ENCODE results near the gene THSD8.
A peak's percentile ranks its signal among the peaks of the same experiment; 100 is the strongest.

The THSD8 gene

DNA sequence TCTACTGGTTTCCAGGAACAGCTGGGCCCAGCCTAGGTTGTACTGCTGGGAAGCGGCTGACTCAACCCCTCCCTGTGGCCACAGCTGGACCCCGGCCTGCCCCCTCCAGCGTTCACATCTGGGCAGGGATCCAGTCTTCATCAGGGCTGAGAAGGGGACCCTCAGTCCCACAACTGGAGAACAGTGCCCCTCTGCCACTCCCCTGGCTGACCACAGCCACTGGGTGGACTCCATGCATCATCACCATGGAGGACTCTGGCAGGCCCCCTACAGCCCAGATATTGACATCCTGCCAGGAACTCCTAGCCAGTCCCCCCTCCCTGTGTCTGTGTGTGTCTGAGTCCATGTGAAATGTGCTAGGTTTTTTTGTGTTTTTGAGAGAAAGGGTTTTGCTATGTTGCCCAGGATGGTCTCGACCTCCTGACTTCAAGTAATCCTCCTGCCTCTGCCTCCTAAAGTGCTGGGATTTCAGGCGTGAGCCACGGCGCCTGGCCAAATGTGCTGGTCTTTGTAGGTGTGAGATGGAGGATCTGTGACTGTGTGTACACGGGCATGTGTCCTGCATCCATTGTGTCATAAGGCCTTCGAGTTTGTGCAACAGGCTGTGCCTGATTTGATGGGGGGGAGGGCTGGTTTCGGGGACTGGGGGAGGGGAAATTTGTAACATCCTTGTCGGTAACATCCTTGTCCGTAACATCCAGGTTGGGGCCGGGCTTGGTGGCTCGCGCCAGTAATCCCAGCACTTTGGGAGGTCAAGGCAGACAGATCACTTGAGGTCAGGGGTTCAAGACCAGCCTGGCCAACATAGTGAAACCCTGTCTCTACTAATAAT, 22.5 kb upstream of the THSD8 start:
- peak; percentile 90 for DNase-seq (ENCODE audit: low read depth, low spot score)

DNA sequence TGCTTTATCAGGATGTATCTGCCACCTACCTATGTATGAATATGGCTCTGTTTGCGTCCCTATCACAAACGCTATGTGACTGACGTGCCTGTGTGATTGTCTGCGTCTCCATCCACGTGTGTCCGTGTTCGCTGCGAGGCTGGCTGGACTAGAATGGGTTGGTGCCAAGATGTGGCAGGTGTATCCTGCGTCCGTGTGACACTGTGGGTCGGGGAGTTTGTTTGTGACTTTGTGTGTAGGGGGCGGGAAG, 19.8 kb upstream of the THSD8 start:
- DNase-seq (ENCODE audit: low read depth, low spot score) = no peak

DNA sequence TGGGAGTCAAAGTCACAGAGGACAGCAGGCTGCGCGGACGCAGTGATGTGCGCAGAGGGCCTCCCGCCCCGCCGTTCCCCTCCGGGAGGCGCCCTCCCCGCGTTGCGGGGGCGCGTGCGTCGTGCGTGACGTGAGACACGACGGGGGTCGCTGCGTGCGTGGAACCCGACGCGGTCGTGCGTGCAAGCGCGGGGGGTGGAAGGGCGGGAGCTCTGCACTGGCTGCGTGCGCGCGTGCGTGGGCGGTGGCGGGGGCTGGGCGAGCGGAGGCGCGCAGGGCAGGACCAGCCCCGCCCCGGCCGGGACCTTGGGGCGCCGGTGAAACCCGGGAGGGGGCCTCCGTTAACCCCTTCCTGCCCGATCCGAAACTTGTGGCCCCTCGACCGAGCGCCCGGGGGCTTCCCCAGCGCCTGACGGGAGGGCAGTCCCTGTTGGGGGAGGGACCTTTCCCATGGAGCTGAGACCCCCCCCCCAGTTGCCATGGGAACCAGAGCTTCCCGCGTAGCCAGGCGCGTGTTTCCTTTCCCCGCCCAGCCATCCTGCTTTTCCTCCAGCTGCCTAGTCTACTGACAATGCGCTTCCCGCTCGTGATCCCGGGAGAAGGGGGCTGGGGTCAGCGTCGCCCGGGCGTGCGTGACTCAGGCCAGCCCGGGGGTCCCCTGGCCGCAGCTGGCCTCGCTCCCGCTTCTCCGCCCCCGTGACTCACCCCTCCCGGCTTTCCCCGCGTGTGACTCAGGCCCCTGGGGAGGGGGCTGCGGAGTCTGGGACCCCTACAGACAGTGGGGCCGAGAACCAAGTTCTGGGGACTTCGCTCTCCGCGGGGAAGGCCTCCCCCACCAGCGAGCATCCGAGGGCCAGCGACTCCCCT, 19.2 kb upstream of the THSD8 start:
- no peak for DNase-seq (ENCODE audit: low read depth, low spot score)

DNA sequence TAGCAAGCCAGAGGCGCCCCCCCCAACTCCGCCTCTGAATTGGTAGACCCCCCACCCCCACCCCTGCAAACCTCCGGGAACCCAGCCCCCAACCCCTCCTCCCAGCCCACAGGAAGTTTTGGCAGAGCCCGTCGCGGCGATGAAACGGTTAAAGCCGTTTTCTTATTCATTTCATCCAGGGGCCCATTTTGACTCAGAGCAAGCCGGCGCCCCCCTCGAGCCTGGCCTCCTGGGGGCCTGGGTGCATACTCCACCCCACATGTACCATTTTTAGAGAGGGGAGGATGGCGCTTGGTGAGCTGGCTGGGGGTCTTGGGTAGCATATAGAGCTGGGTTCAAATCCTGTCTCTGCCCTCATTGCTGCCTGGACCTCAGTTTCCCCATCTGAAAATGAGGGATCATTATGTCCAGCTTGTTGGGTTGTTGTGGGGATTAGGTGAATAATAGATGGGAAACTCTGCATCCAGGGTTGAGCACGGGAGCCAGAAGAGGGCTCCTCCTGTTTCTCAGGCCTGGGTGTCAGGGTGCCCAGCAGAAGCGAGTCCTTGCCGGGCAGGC, 18.5 kb upstream of the THSD8 start:
- DNase-seq (ENCODE audit: low read depth, low spot score) = no peak

DNA sequence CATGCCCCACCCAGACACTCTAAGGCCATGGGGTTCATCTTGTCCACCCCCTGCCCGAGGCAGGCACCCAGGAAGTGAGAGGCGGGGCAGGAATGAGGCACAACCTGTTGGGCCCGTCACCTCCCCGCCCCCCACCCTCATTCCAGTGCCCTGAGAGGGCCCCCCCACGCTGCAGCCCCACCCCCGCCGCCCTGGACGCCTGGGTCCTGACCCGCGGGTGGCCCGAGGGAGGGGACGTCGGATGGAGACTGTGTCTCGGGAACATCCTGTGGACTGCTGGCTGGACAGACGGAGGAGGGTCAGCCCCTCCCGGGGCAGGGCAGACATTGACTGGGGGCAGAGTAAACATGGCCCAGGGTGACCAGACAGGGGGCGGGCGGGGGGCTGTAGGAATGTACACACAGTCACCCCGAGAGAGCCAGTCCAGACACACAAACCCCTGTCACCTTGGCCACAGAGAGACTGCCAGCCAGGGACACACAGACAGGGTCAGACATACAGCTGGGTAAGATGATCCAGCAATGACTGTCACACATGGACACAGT, 17.9 kb upstream of the THSD8 start:
- no peak for DNase-seq (ENCODE audit: low read depth, low spot score)

DNA sequence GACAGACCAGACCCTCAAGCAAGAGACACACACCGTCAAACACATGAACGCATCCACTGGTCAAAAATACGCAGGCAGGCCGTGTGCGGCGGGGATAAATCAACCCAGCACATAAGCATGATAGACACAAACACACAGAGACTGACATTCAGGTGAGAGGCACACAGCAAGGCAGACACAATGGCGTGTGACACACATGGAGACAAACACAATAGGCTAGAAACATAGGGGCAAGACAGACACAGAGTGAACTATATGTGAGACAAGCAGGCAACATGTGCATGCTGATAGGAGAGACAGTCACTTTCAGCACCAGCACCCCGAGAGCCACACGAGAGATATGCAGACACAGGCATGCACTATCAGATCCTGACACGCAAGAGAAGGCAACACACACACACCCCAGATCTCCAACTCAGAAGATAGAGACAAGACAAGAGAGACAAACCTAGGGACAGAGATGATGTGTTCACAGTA, 17.4 kb upstream of the THSD8 start:
- no peak for DNase-seq (ENCODE audit: low read depth, low spot score)

DNA sequence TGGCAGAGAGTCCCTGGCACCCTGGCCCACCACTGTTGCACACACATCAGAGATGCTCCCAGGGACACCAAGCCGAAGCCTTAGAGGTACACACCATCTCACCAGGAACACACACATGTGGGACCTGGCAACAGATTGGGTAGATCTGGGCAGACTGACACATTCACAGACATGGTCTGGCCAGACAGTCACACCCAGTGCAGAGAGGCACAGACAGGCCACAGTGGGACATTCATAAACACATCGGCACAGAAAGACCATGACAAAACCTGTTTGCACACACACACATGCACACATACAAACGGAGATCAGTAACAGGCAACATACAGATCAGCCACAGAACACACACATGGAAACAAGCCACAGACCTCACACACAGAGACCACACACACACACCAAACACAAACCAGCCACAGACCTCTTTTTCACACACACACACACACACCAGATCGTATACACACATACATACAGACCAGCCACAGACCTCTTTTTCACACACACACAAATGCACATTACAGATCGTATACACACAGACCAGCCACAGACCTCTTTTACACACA, 16.9 kb upstream of the THSD8 start:
- DNase-seq (ENCODE audit: low read depth, low spot score) = no peak

DNA sequence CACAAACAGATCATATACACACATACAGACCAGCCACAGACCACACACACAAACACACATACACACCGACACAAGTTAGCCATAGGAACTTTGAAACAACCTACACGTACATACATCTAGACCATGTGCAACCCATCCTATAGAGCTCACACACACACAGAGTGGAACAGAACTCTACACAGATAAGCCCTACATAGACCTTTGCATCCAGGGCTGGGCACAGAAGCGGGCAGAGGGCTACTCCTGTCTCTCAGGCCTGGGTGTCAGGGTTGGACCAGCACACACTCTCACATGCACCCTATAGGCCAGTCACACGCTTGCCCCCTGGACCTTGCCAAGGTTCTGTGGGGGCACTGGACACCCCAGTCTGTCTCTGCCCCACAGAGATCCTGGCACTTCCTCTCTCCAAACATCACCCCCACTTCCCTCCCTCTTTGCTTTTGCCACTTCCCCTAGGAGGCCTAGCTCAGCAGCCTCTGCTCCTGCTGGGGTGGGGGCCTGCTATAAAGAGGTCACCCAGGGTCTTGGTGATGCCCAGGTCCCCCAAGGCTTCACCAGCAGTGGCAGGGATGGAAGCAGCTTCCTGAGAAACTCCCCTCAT, 16.3 kb upstream of the THSD8 start:
- no peak for DNase-seq (ENCODE audit: low read depth, low spot score)

DNA sequence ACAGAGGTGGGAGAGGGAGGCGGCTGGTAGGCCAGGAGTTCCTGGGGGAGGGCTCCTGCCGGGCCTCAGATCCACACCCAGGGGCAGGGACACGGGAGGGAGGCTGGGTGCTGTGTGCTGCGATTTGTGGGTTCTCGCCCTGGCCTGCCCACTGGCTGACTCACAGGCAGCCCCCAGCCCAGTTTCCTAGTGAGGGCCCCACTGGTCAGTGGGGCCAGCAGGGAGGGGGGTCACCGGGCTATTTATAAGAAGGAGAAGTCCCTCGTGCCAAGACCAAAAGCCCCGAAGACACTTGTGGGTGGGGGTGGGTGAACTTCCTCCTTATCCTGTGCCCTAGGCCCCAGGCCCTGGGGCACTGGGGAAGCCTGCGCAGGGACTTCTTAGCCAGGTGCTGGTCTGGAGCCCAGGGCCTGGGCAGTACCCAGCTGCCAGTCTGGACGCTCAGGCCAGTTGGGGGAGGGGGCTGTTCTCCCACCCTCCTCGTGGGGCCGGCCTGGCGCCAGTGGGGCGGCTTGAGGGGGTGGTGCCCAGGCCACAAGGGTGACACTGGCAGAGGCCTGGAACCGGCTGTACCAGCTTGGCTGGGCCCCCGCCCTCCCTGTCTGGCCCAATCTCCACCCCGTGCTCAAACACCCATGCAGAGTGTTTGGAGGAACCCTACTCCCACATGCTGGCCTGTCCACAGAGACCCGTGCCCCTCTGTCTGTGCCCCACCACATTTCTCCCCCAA, 15.6 kb upstream of the THSD8 start:
- no peak for DNase-seq (ENCODE audit: low read depth, low spot score)

DNA sequence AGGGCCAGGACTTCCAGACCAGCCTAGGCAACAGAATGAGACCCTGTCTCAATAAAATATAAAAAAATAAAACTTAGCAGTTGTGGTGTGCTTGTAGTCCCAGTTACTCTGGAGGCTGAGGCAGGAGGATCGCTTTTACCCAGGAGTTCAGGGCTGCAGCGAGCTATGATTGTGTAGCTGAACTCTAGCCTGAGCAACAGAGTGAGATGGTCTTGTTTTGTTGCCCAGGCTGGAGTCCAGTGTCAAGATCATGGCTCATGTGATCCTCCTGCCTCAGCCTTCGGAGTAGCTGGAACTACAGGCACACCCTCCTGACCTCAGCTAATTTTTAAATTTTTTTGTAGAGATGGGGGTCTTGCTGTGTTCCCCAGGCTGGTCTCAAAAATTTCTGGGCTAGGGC, 14.9 kb upstream of the THSD8 start:
- no peak for DNase-seq (ENCODE audit: low read depth, low spot score)

DNA sequence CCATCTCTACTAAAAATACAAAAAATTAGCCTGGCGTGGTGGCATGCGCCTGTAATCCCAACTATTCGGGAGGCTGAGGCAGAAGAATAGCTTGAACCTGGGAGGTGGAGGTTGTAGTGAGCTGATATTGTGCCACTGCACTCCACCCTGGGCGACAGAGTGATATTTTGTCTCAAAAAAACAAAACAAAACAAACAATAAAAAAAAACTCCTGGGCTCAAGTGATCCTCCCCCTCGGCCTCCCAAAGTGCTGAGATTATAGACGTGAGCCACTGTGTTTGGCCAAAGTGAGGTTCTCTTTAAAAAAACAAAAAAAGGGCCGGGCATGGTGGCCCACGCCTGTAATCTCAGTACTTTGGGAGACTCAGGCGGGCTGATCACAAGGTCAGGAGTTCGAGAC, 14.4 kb upstream of the THSD8 start:
- no peak for DNase-seq (ENCODE audit: low read depth, low spot score)

DNA sequence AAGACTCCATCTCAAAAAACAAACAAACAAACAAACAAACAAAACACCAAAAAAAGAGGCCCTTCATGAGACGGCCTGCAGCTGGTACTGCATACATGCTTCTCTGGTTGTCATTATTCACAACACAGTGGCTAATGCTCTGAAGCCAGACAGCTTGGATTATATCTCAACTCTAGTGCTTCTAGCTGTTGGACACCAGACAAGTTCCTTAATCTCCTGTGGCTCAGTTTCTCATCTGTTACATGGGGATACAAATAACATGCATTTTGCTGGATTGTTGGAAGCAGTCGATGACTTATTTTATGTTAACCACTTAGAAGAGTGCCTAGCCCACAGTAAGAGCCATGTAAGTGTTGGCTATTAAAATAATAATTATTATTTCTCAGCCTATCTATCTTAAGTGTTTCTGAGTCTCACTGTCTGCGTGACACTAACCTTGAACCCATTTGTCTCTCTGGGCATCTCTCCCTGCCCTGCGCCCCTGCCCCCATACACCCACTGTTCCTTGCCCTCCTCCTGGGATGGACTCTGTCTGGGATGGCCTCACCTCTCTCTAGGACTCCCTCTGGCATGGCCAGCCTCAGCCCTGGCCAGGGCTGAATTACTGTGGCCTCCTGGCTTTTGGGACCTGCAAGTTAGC, 13.7 kb upstream of the THSD8 start:
- no peak for DNase-seq (ENCODE audit: low read depth, low spot score)

DNA sequence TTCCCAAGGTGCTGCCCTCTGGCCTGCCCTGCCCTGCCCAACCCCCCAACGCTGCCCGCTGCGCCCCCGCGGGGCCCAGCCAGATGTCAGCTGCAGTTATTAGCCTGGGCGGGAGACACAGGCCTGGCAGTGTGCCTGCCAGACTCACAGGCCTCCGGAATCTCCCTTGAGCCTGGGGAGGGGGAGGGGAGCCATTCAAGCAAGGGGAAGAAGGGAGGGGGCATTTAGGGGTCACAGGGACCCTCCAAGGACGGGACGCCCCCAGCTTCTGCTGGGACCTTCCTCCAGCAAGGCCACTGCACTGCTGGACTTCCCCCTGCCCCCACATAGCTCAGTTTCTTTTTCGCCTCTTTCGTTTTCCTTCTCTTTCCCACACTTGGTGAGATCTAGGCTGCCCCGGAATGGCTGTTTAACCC, 13.2 kb upstream of the THSD8 start:
- DNase-seq (ENCODE audit: low read depth, low spot score) = no peak

DNA sequence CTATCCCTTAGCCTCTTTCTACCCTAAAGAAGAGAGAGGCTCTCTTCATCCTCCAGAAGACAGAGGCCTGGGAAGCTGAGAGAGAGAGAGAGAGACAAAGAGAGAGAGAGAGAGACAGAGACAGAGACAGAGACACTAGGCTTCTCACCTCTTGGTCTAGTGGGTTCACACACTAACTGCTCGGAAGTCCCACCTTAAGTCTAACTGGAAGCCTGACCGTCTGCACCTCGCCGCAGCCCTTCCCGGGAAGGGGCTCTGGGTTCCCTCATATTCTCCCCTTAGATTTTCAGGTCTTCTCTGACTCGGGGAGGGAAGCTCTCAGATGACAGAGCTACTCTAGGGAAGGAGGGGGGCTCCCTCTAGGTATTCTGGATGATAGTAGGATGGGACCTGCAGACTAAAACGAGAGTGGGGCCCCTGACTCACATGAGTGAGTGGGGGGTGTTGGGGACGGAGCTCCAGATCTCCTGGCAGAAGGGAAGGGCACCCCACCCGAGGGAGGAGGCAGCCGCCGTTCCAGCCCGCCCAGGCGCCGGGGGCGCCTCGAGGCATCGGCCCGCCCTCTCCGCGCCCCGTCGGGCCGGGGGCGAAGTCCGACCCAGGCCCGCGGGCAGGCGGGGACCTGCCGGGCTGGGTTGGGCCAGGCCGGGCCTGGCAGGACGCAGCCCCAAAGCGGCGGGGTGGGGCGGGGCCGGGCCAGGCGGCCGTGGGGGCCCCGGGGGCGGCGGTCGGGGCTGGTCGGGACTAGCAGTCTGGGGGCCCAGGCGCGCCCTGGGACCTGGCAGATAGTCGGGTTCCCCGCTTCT, 12.6 kb upstream of the THSD8 start:
- no peak for DNase-seq (ENCODE audit: low read depth, low spot score)

DNA sequence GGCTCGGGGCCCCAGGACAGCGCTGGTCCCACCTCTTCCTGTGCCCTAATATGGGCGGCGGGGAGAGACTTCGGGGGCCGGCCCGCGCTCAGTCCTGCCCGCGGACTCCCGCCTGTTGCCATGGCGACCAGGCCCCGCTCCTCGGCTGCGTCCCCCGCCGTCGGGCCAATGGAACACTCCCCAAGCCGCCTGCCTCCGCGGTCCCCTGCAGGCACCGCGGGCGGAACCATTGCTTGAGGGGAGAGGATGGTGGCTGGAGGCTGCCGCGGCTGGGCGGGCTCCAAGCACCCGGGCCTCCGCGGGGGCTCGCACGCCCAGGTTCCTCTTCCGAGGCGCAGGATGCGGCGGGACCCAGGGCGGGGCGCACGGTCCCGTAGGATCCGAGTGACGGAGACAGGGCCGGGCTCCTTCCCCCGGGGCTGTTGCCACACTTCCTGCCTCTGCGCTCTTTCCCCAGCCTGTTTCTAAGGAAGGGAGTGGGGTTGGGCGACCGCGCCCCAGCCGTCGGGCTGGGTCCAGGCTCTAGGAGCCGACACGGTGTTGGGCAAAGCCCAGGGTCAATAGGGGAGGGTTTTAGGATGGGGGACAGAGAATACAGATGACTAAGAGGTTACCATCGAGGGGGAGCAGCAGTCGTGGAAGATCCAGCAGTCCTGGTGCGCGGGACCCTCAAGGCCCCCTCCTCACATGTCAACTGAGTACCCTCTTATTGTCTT, 11.8 kb upstream of the THSD8 start:
- peak; percentile 87 for DNase-seq (ENCODE audit: low read depth, low spot score)

DNA sequence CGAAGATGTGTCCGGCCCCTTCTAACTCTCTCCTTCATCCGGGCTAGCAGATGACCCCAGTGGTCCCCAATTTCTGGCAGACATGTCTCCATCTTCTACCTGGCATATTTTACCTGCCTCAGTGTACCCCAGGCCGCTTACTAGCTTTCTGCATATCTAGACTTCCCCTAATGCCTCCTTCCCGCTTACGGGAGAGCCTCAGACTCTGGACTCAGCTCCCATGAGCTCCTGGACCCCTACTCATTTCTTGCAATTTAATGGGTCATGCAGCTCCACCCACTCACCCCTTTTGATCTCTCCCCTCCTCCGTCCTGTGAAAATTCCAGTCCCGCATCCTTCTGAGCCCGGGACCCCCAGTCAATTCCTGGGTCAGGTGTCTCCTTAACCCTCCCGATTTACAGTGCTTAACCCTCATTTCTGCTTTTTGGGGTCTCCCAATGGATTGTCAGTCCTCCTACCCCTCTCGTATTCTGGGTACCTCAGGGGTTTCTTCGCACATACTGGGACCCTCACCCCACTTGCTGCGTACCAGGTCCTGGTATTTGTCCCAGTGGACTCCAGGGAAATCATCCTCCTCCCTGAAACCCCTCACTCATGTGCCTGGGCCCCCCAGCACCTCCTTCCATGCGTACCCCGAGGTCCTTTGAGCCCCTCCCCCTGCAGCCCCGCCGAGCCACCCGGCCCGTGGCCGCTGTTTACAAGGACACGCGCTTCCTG, 11.1 kb upstream of the THSD8 start:
- DNase-seq (ENCODE audit: low read depth, low spot score) = no peak

DNA sequence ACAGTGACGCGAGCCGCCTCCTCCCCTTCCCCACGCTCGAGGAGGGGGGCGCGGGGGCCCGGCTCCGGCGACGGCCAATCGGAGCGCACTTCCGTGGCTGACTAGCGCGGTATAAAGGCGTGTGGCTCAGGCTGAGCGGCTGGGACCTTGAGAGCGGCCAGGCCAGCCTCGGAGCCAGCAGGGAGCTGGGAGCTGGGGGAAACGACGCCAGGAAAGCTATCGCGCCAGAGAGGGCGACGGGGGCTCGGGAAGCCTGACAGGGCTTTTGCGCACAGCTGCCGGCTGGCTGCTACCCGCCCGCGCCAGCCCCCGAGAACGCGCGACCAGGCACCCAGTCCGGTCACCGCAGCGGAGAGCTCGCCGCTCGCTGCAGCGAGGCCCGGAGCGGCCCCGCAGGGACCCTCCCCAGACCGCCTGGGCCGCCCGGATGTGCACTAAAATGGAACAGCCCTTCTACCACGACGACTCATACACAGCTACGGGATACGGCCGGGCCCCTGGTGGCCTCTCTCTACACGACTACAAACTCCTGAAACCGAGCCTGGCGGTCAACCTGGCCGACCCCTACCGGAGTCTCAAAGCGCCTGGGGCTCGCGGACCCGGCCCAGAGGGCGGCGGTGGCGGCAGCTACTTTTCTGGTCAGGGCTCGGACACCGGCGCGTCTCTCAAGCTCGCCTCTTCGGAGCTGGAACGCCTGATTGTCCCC, 10.4 kb upstream of the THSD8 start, which contains the start of gene JUNB:
Gene JUNB, plus strand, starts transcription at position 142 of the 706 bp plus-strand sequence. Its CDS starts 286 bp downstream, at position 428.
- peak; percentile 92 for DNase-seq (ENCODE audit: low read depth, low spot score)
